ENCODE results near the gene PYGO1.
"Not testable (repeated sequence)": the region's sequence is repeated elsewhere in the genome, so short reads cannot be mapped to it uniquely, and the experiment has no call there.

The PYGO1 gene

GRCh38 chr15:55588070-55588814, at the start of gene PYGO1:
Gene PYGO1, minus strand, starts transcription at chr15:55588345. Its CDS starts 462 bp downstream, at chr15:55587883.
- DNase-seq (ENCODE audit: low spot score): no peak

- no peak for DNase-seq (ENCODE audit: low spot score)
Observed at GRCh38 chr15:55637086-55637485, 48.9 kb upstream of the PYGO1 start.

GRCh38 chr15:55633731-55634130, 45.6 kb upstream of the PYGO1 start:
- DNase-seq (ENCODE audit: low spot score): no peak

GRCh38 chr15:55632434-55632833, 44.3 kb upstream of the PYGO1 start:
- no peak for DNase-seq (ENCODE audit: low spot score)

- no peak for DNase-seq (ENCODE audit: low spot score)
Observed at GRCh38 chr15:55630858-55631257, 42.7 kb upstream of the PYGO1 start.

GRCh38 chr15:55628369-55628730, 40.2 kb upstream of the PYGO1 start:
- DNase-seq (ENCODE audit: low spot score): no peak

GRCh38 chr15:55627730-55628368, 39.7 kb upstream of the PYGO1 start:
- no peak for DNase-seq (ENCODE audit: low spot score)

GRCh38 chr15:55619783-55620182, 31.6 kb upstream of the PYGO1 start:
- DNase-seq (ENCODE audit: low spot score): no peak

- no peak for DNase-seq (ENCODE audit: low spot score)
Observed at GRCh38 chr15:55618387-55618786, 30.2 kb upstream of the PYGO1 start.

- no peak for DNase-seq (ENCODE audit: low spot score)
Observed at GRCh38 chr15:55615445-55615844, 27.3 kb upstream of the PYGO1 start.

GRCh38 chr15:55613727-55614126, 25.6 kb upstream of the PYGO1 start:
- no peak for DNase-seq (ENCODE audit: low spot score)

GRCh38 chr15:55606214-55606613, 18.1 kb upstream of the PYGO1 start:
- DNase-seq (ENCODE audit: low spot score): no peak

GRCh38 chr15:55601374-55601773, 13.2 kb upstream of the PYGO1 start:
- no peak for DNase-seq (ENCODE audit: low spot score)

- DNase-seq (ENCODE audit: low spot score): no peak
Observed at GRCh38 chr15:55599439-55599838, 11.3 kb upstream of the PYGO1 start.

- not testable (repeated sequence) for DNase-seq (ENCODE audit: low spot score)
Observed at GRCh38 chr15:55593019-55593418, 4.9 kb upstream of the PYGO1 start.

- DNase-seq (ENCODE audit: low spot score): no peak
Observed at GRCh38 chr15:55590788-55591187, 2.6 kb upstream of the PYGO1 start.

GRCh38 chr15:55589287-55589686, 1.1 kb upstream of the PYGO1 start:
- DNase-seq (ENCODE audit: low spot score): no peak

- DNase-seq (ENCODE audit: low spot score): no peak
Observed at GRCh38 chr15:55588815-55589115, 620 bp upstream of the PYGO1 start.

- no peak for DNase-seq (ENCODE audit: low spot score)
Observed at GRCh38 chr15:55587321-55588069, 650 bp downstream of the PYGO1 start.

- DNase-seq (ENCODE audit: low spot score): no peak
Observed at GRCh38 chr15:55586808-55587207, 1.3 kb downstream of the PYGO1 start.

- DNase-seq (ENCODE audit: low spot score): no peak
Observed at GRCh38 chr15:55576943-55577342, 11.2 kb downstream of the PYGO1 start.

- DNase-seq (ENCODE audit: low spot score): no peak
Observed at GRCh38 chr15:55574096-55574495, 14.0 kb downstream of the PYGO1 start.

GRCh38 chr15:55573224-55573623, 14.9 kb downstream of the PYGO1 start:
- no peak for DNase-seq (ENCODE audit: low spot score)
